C4-2B (cell line): ENCODE results near the gene TGFBR3.

Experiments used
- ZFX ChIP-seq: fragments of 450-650 bp; IDR thresholded peaks from 2 replicates; pipeline ENCODE4 v1.6.1; 2017
- TF ChIP-seq, protein P1 (sequence below): fragments of 450-650 bp; conservative IDR thresholded peaks from 2 replicates; pipeline ENCODE4 v1.5.1; 2017; ENCODE audit warnings: mild to moderate bottlenecking

- TF ChIP-seq, protein P1, sequence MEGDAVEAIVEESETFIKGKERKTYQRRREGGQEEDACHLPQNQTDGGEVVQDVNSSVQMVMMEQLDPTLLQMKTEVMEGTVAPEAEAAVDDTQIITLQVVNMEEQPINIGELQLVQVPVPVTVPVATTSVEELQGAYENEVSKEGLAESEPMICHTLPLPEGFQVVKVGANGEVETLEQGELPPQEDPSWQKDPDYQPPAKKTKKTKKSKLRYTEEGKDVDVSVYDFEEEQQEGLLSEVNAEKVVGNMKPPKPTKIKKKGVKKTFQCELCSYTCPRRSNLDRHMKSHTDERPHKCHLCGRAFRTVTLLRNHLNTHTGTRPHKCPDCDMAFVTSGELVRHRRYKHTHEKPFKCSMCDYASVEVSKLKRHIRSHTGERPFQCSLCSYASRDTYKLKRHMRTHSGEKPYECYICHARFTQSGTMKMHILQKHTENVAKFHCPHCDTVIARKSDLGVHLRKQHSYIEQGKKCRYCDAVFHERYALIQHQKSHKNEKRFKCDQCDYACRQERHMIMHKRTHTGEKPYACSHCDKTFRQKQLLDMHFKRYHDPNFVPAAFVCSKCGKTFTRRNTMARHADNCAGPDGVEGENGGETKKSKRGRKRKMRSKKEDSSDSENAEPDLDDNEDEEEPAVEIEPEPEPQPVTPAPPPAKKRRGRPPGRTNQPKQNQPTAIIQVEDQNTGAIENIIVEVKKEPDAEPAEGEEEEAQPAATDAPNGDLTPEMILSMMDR, result no peak
- no peak for TF ChIP-seq ZFX
Measured at GRCh38 chr1:91801496-91802115, 84.3 kb downstream of the TGFBR3 start.
